K562 (cell line): Measurements from ENCODE around the gene TFPI2. TPM values are rescaled to one million over a fixed set of nuclear protein-coding genes. Genes with fewer than 3 reads are reported as not detected.

ENCODE experiments used
- ATAC-seq: fragments of 200-7000 bp; cut with Tn5 transposase; 3 replicates; pipeline ENCODE4 v1.9.1; 2020; ENCODE audit warnings: moderate library complexity
- BruUV-seq: library from RNA; stranded (reverse); fragments of 400-500 nt; replicated peaks from 2 replicates; lab custom pipeline; 2021; lab: Mats Ljungman, UMichigan
- CTCF ChIA-PET: fragments of 300-600 bp; formaldehyde crosslinking; extraction: SDS; loops from one replicate; lab custom pipeline; 2021; ENCODE audit warnings: low intra/inter-chr PET ratio; lab: Yijun Ruan, JAX
- POLR2A ChIA-PET: fragments of 300-600, 350-650 bp; sonication (Branson Sonifier 250); formaldehyde crosslinking; extraction: SDS; loops from one replicate; lab custom pipeline; 2021; ENCODE audit warnings: antibody characterized with exemption, inconsistent platforms; lab: Yijun Ruan, JAX
- DNase-seq, 4 experiments: peaks; one replicate each; pipeline versions ENCODE4 v3.0.0 to v3.0.0-alpha.2; 2011 to 2018; ENCODE audit warnings: low spot score in 3 of 4, mixed read lengths in 3 of 4; ENCODE audit errors: extremely low read depth in 1 of 4
- FAIRE-seq: peaks from 2 replicates; lab custom pipeline; 2011; peaks lifted over from hg19 to GRCh38; lab: Jason Lieb, UNC
- H2AFZ ChIP-seq: 2 replicates; pipeline ENCODE4 v1.6.0; 2011; ENCODE audit warnings: low read depth, low read length, control low read depth, inconsistent platforms
- H3K27ac ChIP-seq: fragments of 200-600 bp; 3 replicates; pipeline ENCODE4 v1.8.0; 2011; ENCODE audit warnings: low read depth, mild to moderate bottlenecking, control low read depth, inconsistent platforms, low read length, moderate library complexity, mixed read lengths; ENCODE audit errors: extremely low read depth
- H3K27me3 ChIP-seq, 2 experiments: fragments of 300-600 bp in 1 of 2; 2 replicates in 1 of 2; 3 replicates in 1 of 2; pipeline versions ENCODE4 v1.6.0 to v1.8.0; 2011; ENCODE audit warnings: inconsistent platforms in 2 of 2, low read length in 2 of 2, mild to moderate bottlenecking in 1 of 2, mixed read lengths in 1 of 2, moderate library complexity in 1 of 2; ENCODE audit not compliant: control insufficient read depth in 2 of 2, insufficient read depth in 2 of 2
- H3K36me3 ChIP-seq: fragments of 300-600 bp; 3 replicates; pipeline ENCODE4 v1.8.0; 2011; ENCODE audit warnings: mild to moderate bottlenecking, low read length, inconsistent platforms; ENCODE audit not compliant: control insufficient read depth, insufficient read depth
- H3K4me1 ChIP-seq, 2 experiments: fragments of 200-600 bp in 1 of 2; replicated peaks in 1 of 2; 2 replicates in 1 of 2; 3 replicates in 1 of 2; pipeline versions ENCODE4 v1.5.1 to v1.8.0; 2011; ENCODE audit warnings: inconsistent platforms in 2 of 2, low read length in 2 of 2, mild to moderate bottlenecking in 1 of 2, mixed read lengths in 1 of 2, moderate library complexity in 1 of 2; ENCODE audit not compliant: control insufficient read depth in 2 of 2, insufficient read depth in 2 of 2
- H3K4me2 ChIP-seq: 2 replicates; pipeline ENCODE4 v1.6.1; 2011; ENCODE audit warnings: low read length, control low read depth, inconsistent platforms, mixed read lengths; ENCODE audit not compliant: insufficient read depth
- H3K4me3 ChIP-seq: fragments of 200-600 bp; sonication (generic), shearing (Covaris generic); 2 replicates; pipeline ENCODE4 v1.5.1; 2016; ENCODE audit warnings: control low read depth, inconsistent platforms
- H3K79me2 ChIP-seq: fragments of 200-600 bp; 3 replicates; pipeline ENCODE4 v1.8.0; 2011; ENCODE audit warnings: low read length, inconsistent platforms; ENCODE audit not compliant: control insufficient read depth, insufficient read depth
- H3K9ac ChIP-seq, 2 experiments: 2 replicates each; pipeline versions ENCODE4 v1.6.0 to v1.6.1; 2011; ENCODE audit warnings: low read depth in 2 of 2, low read length in 2 of 2, control low read depth in 1 of 2, inconsistent platforms in 1 of 2, mild to moderate bottlenecking in 1 of 2, mixed read lengths in 1 of 2; ENCODE audit not compliant: insufficient read depth in 1 of 2
- H3K9me1 ChIP-seq: one replicate; pipeline ENCODE4 v1.6.0; 2011; ENCODE audit warnings: inconsistent platforms, mild to moderate bottlenecking, low read length, moderate library complexity; ENCODE audit not compliant: control insufficient read depth, insufficient read depth
- H3K9me3 ChIP-seq: replicated peaks from 2 replicates; pipeline ENCODE4 v1.5.1; 2011; ENCODE audit warnings: low read depth, low read length, inconsistent platforms; ENCODE audit not compliant: control insufficient read depth, insufficient read depth
- H4K20me1 ChIP-seq: replicated peaks from 2 replicates; pipeline ENCODE4 v1.6.1; 2011; ENCODE audit warnings: low read length, inconsistent platforms, mixed read lengths; ENCODE audit not compliant: control insufficient read depth, insufficient read depth
- CBFA2T3 ChIP-seq: fragments of 450-650 bp; IDR thresholded peaks from 2 replicates; pipeline ENCODE4 v1.6.1; 2017
- CC2D1A ChIP-seq: fragments of 450-650 bp; IDR thresholded peaks from 2 replicates; pipeline ENCODE4 v1.6.1; 2017; ENCODE audit warnings: mild to moderate bottlenecking
- DDX20 ChIP-seq: fragments of 450-650 bp; IDR thresholded peaks from 2 replicates; pipeline ENCODE4 v1.6.1; 2016; ENCODE audit warnings: missing genetic modification characterization, low read depth, mild to moderate bottlenecking, missing compliant biosample characterization, moderate library complexity
- ESRRB ChIP-seq: fragments of 250-450 bp; sonication (Bioruptor Pico); IDR thresholded peaks from 2 replicates; pipeline ENCODE4 v1.5.0; 2020; ENCODE audit warnings: mild to moderate bottlenecking, moderate library complexity, borderline replicate concordance
- GTF2A2 ChIP-seq: IDR thresholded peaks from 2 replicates; pipeline ENCODE4 v1.6.1; 2016; ENCODE audit warnings: mild to moderate bottlenecking, missing genetic modification characterization, missing compliant biosample characterization
- JUNB ChIP-seq: fragments of 450-650 bp; formaldehyde crosslinking; conservative IDR thresholded peaks from 2 replicates; pipeline ENCODE4 v1.4.0; 2020; ENCODE audit warnings: mild to moderate bottlenecking
- KAT8 ChIP-seq: fragments of 450-650 bp; IDR thresholded peaks from 2 replicates; pipeline ENCODE4 v1.6.1; 2016; ENCODE audit warnings: low read depth, mild to moderate bottlenecking
- MCM7 ChIP-seq, 2 experiments: fragments of 450-650 bp; IDR thresholded peaks; 2 replicates each; pipeline ENCODE4 v1.6.1; 2016 to 2018
- MEF2A ChIP-seq: IDR thresholded peaks from 2 replicates; pipeline ENCODE4 v1.6.1; 2011; ENCODE audit warnings: low read depth, mild to moderate bottlenecking, low read length, moderate library complexity; ENCODE audit not compliant: control insufficient read depth
- POLR2AphosphoS5 ChIP-seq: IDR thresholded peaks from 2 replicates; pipeline ENCODE4 v1.6.1; 2011; ENCODE audit warnings: mild to moderate bottlenecking, low read depth, low read length, moderate library complexity; ENCODE audit not compliant: control insufficient read depth, insufficient read depth
- POLR2H ChIP-seq: IDR thresholded peaks from 2 replicates; pipeline ENCODE4 v1.6.1; 2016; ENCODE audit warnings: missing genetic modification characterization, low read depth, mild to moderate bottlenecking, control low read depth, missing compliant biosample characterization, moderate library complexity
- RBBP5 ChIP-seq: fragments of 200-600 bp; sonication (generic); IDR thresholded peaks from 2 replicates; pipeline ENCODE4 v1.6.1; 2012; ENCODE audit warnings: borderline replicate concordance, mild to moderate bottlenecking, low read length, control low read depth, inconsistent platforms; ENCODE audit not compliant: insufficient read depth, poor library complexity, severe bottlenecking
- RBM34 ChIP-seq: fragments of 200-400 bp; formaldehyde crosslinking; IDR thresholded peaks from 2 replicates; pipeline ENCODE4 v1.6.1; 2018; ENCODE audit warnings: low read length, borderline replicate concordance; ENCODE audit not compliant: insufficient read depth
- SIX5 ChIP-seq, 2 experiments: IDR thresholded peaks; 2 replicates each; pipeline ENCODE4 v1.6.1; 2011; ENCODE audit warnings: low read length in 2 of 2, borderline replicate concordance in 1 of 2, low read depth in 1 of 2, mild to moderate bottlenecking in 1 of 2, moderate library complexity in 1 of 2; ENCODE audit not compliant: insufficient read depth in 1 of 2
- SMAD3 ChIP-seq: fragments of 450-650 bp; formaldehyde crosslinking; conservative IDR thresholded peaks from 2 replicates; pipeline ENCODE4 v1.4.0; 2020; ENCODE audit warnings: mild to moderate bottlenecking
- in situ Hi-C: fragments of 300-500 bp; cut with MboI; formaldehyde crosslinking; loops from 4 replicates; pipeline ENCODE4 v1.15.0; 2018; ENCODE audit warnings: inconsistent platforms, mixed read lengths
- intact Hi-C: fragments of 100-400 bp; cut with micrococcal nuclease; formaldehyde crosslinking; loops from 2 replicates; pipeline ENCODE4 v1.14.2; 2022
- polyA plus RNA-seq, 8 experiments: library from polyadenylated mRNA; depleted of rRNA in 4 of 8; stranded (reverse) in 5 of 8; unstranded in 3 of 8; fragments of >200 nt; fragmentation: Nextera tagmentation in 2 of 8; fragmentation: Illumina TruSeq in 1 of 8; extraction: Ambion mirVana in 2 of 8; extraction: Trizol in 1 of 8; gene quantifications; 2 replicates each; pipeline versions ENCODE4 v1.2.1 to v1.2.3, GENCODE V29; 2011 to 2014; ENCODE audit warnings: inconsistent platforms in 1 of 8, missing spikeins in 1 of 8
- total RNA-seq, 7 experiments: library from RNA; depleted of rRNA in 6 of 7; stranded (reverse); fragments of >200 nt in 6 of 7; fragmentation: Illumina TruSeq in 2 of 7; extraction: Trizol in 2 of 7; gene quantifications; 2 replicates each; pipeline versions ENCODE4 v1.2.1 to v1.2.3, GENCODE V29; 2011 to 2021; ENCODE audit warnings: low replicate concordance in 1 of 7
- TF ChIP-seq, protein P1 (sequence below): fragments of 450-650 bp; formaldehyde crosslinking; IDR thresholded peaks from 2 replicates; pipeline ENCODE4 v1.4.0; 2022; ENCODE audit warnings: mild to moderate bottlenecking, moderate library complexity
- TF ChIP-seq, protein P2 (sequence below): fragments of 250-450 bp; sonication (Bioruptor Pico); IDR thresholded peaks from 2 replicates; pipeline ENCODE4 v1.8.0; 2022; ENCODE audit warnings: moderate library complexity, mild to moderate bottlenecking, inconsistent platforms
- TF ChIP-seq, protein P3 (sequence below): sonication (generic); formaldehyde crosslinking; IDR thresholded peaks from 2 replicates; pipeline ENCODE4 v1.8.0; 2022; ENCODE audit warnings: mild to moderate bottlenecking, missing genetic modification reagents

Gene TFPI2
- total and polyA plus RNA-seq, 9 of the 15 experiments (the other 6 are each of a cell fraction or from before 2014, with no cell fraction given), result 0.07 to 0.25 (median 0.11) TPM; not detected in 4

DNA sequence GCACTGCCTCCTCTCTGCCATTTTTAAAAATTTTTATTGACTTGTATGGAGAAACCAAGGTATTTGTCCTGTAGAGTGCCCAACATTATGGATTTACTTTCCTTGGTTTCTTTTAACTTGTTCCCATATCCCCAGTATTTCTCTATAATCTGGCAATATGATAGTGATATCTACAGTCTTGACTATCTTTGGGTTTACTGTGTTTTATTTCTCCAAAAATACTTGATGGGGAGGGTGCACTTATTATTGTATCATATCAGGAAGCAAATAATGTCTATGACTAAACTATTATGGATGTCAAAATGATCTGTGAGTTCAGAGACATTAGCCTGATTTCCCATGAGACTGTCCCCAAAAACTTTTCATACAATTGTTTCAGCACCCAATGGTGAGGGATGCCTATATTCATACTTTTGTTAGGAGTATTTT is 6.6 kb downstream of the TFPI2 start:
- ATAC-seq, result no peak
- BruUV-seq, result no TSS peak
- Histone ChIP-seq H3K27ac (no peak overlapping the region), H3K27me3 (peaks cover 0 to 3% of the 10 kb centered on the region in 2 experiments; a peak in 2 of 5 replicates), H3K4me3 (no peak overlapping the region), H3K79me2 (no peaks in the 10 kb centered on the region), H4K20me1 (no peaks in the 10 kb centered on the region), H3K4me1 (no peaks in the 10 kb centered on the region), H2AFZ (no peak overlapping the region), H3K4me2 (no peak overlapping the region), H3K9me1 (no peaks in the 10 kb centered on the region), H3K9me3 (no peaks in the 10 kb centered on the region), H3K36me3 (no peaks in the 10 kb centered on the region)
- ChIA-PET CTCF (no interaction called here), POLR2A (no interaction called here)
- no peak for FAIRE-seq
- intact Hi-C loops, result no loop called here
- in situ Hi-C loops, result no loop called here
- DNase-seq, result no peak
- TF ChIP-seq SIX5 (IDR thresholded peaks at IDR 0.05; ENCODE audit: borderline replicate concordance in 1 of 2, insufficient read depth in 1 of 2, low read depth in 1 of 2, low read length in 2 of 2) (no peak), POLR2AphosphoS5 (no peak), CBFA2T3 (no peak), RBBP5 (no peak), DDX20 (tag) (no peak), GTF2A2 (tag) (no peak), POLR2H (tag) (no peak), CC2D1A (no peak), RBM34 (no peak), ESRRB (CRISPR knock-in tag) (no peak), JUNB (CRISPR knock-in tag) (no peak), MEF2A (no peak), KAT8 (no peak), MCM7 (IDR thresholded peaks at IDR 0.05) (no peak), SMAD3 (CRISPR knock-in tag) (no peak)
- TF ChIP-seq, protein P1, sequence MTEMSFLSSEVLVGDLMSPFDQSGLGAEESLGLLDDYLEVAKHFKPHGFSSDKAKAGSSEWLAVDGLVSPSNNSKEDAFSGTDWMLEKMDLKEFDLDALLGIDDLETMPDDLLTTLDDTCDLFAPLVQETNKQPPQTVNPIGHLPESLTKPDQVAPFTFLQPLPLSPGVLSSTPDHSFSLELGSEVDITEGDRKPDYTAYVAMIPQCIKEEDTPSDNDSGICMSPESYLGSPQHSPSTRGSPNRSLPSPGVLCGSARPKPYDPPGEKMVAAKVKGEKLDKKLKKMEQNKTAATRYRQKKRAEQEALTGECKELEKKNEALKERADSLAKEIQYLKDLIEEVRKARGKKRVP (CRISPR knock-in tag), result no peak
- TF ChIP-seq, protein P2, sequence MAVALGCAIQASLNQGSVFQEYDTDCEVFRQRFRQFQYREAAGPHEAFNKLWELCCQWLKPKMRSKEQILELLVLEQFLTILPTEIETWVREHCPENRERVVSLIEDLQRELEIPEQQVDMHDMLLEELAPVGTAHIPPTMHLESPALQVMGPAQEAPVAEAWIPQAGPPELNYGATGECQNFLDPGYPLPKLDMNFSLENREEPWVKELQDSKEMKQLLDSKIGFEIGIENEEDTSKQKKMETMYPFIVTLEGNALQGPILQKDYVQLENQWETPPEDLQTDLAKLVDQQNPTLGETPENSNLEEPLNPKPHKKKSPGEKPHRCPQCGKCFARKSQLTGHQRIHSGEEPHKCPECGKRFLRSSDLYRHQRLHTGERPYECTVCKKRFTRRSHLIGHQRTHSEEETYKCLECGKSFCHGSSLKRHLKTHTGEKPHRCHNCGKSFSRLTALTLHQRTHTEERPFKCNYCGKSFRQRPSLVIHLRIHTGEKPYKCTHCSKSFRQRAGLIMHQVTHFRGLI (CRISPR knock-in tag), result no peak
- TF ChIP-seq, protein P3, sequence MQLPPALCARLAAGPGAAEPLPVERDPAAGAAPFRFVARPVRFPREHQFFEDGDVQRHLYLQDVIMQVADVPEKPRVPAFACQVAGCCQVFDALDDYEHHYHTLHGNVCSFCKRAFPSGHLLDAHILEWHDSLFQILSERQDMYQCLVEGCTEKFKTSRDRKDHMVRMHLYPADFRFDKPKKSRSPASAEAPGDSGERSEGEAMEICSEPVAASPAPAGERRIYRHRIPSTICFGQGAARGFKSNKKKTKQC, result no peak
- TF ChIP-seq, all 486 proteins: peak for 0
- H3K9ac ChIP-seq, result no peak overlapping the region
